EL (cell line): ENCODE results near the gene TAGLN3.
A peak's percentile ranks its signal among the peaks of the same experiment; 100 is the strongest.

Experiments used
- DNase-seq: peaks from one replicate; pipeline ENCODE4 v3.0.0-alpha.2; 2016

TAGLN3 gene

DNA sequence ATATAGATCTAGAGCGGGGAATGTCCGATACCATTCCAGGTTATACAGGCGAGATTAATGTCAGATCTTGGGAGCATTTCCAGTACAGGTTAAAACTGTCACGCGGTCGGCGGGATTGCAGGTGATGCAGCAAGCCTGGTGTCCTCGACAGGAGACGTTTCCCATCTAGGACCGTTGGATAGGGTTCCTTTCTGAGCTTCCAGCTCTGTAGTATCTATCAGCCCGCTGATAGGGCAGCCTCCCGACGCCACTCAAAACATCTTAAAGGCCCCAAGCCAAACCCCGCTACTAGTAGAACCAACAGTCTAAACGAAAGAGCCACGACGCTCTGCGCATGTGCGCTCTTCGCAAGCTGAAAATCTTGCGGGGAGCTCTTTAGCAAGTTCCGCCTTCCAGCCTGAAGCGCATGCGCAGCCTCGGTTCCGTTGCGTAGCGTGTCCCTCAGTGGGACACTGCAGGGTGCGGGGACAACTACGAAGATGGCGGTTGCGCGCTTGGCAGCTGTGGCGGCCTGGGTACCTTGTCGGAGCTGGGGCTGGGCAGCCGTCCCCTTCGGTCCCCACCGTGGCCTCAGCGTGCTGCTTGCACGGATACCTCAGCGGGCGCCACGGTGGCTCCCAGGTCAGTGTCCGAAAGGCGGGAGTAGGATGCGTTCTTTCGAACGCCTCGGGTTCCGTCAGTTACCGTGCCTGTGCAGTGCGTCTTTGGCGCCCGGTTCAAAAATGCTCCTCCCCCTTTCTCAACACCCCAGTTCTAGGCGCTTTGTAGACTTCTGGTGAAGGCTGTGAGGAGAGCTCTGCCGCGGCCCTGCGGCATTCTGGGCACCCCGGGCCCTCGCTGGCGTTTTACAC lies 19.9 kb upstream of the TAGLN3 start, which contains the start of gene ABHD10:
ABHD10 (plus strand) TSS at position 444 of the 851 bp plus-strand sequence; CDS start at position 480, 36 bp downstream.
- peak; percentile 98 for DNase-seq

- no peak for DNase-seq
These were observed 19.2 kb upstream of the TAGLN3 start for GRCh38 chr3:111979434-111980038.

DNA sequence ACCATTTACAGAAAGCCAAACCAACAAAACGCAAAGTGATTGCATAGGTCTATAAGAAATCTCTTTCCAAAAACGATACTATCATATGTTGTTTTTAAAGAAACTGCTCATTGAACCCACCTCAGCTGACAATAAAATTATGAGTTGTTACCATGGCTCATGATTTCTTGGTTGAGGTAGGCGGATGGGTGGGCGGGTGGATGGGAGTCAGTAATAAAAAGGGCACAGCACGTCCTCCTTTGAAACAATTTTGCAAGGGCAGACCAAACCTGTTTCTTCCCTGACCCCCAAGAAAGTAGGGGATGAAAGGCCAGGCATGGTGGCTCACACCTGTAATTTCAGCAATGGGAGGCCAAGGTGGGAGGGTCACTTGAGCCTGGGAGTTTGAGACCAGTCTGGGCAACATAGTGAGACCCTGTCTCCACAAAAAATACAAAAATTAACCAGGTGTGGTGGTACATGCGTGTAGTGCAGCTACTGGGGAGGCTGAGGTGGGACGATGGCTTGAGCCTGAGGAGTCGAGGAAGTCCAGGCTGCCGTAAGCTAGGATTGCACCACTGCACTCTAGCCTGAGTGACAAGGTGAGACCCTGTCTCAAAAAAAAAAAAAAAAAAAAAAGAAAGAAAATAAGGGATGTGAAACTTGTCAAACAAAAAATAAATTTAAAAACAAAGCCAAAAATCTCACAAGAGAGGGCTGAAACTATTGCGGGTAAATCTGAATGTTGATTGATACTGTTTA lies 17.8 kb upstream of the TAGLN3 start:
- no peak for DNase-seq

- DNase-seq = no peak
These were observed 17.3 kb upstream of the TAGLN3 start for GRCh38 chr3:111981457-111981763.

DNA sequence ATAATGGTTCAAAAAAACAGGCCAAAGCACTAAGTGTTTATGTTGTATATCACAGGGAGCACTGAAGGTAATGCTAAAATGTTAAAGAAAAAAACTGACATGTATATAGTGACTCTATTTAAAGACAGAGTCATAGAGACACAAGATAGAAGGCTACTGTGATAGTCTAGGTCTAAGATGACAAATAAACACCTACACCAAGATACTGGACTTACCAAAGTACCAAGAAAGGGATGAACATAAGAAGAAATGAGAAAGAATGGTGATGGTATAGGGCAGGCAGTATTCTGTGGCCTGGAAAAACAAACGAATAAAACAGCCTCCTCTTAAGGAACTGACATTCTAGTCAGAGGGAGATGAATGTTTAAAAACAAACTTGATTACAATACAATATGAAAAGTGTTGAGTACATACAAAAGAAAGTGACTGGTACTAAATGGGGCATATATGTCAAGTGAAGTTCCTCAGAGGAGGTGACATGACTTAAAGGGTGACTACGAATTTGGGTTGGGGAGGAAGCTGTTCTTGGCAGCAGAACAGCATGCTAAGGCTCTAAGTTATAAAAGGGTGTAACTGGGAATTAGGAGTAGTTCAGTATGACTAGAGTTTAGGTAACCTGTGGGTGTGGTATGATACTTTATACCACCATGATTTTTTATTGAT lies 14.0 kb upstream of the TAGLN3 start:
- DNase-seq = no peak

GRCh38 chr3:111986800-111987199 lies 11.9 kb upstream of the TAGLN3 start:
- no peak for DNase-seq

- DNase-seq = peak; percentile 65
These were observed 9.6 kb upstream of the TAGLN3 start for GRCh38 chr3:111989061-111989678.

- DNase-seq = no peak
These were observed 5.7 kb upstream of the TAGLN3 start for GRCh38 chr3:111993038-111993437.

GRCh38 chr3:111999484-112000324 lies 982 bp downstream of the TAGLN3 start:
- DNase-seq = no peak

DNA sequence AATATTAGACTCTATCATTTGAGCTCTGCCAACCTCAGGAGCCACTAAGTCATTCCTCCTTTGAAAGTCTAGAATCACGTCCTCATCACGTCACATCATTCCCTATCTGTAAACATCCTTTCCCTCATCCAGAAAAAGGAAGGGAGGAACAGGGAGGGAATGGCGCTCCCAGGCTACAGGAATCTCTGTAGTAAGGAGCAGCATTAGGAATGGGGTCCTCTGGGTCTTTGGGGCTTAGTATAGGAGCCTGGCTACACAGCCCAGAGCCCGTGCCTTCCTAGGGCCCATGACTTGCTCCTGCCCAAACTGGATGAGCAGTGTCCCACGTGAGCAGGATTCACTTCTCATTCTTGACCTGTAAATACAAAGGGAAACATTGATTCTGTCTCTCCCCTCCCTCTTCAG lies 1.6 kb downstream of the TAGLN3 start:
- DNase-seq = no peak

- no peak for DNase-seq
These were observed 2.2 kb downstream of the TAGLN3 start for GRCh38 chr3:112000966-112001365.

GRCh38 chr3:112001526-112001925 lies 2.8 kb downstream of the TAGLN3 start:
- DNase-seq = no peak

DNA sequence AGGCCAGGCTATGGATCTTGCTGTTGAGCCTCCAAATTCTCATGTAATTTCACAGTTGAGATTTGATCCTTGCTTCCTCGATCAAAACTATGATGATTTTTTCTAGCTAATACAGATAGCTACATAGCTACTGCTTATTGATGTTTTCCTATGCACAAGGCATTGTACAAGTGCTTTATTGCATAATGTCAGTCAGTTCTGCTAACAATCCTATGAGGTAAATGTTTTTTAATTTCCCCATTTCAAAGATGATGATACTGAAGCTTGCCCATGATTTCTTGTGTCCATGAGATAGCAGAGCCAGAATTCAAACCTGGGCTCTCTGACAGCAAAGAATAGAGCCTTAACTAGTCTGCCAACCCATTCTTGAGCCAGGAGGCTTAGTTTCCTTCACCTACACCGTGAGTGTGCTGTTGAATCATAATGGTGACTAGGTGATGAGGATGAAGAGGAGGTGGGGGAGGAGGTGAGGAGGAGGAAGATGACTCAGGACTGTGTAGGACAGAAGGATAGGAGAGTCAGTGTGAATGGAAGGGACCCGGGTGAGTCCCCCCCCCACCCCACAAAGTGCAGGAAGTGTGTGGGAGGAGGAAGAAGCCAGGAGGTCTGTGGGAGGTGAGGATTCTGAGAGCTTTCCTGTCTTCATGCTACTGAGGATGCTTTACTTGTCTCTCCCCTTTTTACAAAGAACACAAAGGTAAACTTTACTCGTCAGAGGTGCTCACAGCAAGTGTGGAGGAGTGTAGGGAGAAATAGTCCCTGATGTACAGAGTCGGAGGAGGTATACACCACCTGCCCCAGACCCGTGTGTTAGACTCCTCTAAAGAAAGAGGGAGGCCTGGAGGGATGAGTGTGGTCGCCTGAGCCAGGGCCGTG lies 3.6 kb downstream of the TAGLN3 start:
- DNase-seq = peak; percentile 52

DNA sequence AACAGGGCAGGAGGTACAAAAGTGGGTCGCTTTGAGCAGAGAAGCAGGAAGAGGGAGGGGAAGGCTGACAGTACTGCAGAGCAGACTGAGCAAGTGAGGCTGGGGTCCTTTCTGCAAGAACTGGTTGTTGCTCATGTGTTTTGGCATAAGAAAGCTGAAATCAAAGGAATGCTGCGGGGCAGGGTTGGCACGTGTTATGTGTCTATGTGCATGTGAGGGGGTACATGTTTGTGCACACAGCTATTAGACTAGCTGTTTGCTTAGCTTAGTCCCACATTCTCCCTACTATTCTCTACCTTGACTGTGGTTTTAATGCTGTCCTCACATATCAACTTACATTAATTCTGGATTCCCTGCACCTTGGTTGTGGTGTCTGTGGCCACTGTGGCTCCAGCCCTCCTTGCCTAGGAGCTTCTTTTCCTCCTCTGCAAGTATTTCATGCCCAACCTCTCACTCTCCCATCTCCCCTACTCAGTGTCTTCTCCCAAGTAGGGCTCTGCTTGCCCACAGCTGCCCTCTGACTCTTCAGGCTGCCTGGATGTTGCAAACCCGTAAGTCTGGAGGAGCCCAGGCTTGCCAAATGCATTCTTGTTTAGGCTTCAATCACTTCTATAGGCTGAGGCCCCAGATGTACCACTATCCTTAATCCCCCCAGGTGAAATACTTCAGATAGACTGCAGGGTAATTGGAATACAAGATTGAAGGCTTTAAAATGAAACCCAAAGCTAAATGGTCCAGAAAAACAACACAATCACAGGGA lies 4.8 kb downstream of the TAGLN3 start:
- no peak for DNase-seq

- DNase-seq = no peak
These were observed 5.5 kb downstream of the TAGLN3 start for GRCh38 chr3:112004187-112004586.

DNA sequence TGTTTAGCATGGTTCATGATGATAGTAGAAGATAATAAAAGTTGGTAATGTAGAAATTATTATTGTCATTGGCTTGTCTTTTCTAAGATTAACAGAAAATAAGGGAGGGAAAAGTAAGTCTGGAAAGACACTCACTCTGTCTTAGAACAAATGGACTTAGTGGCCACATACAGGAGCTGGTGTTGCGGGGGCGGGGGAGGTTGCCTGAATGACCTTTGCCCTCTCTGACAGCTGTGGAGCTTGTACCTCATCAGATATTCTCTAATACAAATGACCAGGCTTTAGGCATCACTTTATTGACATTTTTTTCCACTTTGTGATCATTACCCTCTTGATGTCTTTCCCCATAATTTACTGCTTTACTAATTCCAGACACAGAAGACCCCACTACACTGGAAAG lies 5.9 kb downstream of the TAGLN3 start:
- DNase-seq = no peak

GRCh38 chr3:112005091-112005672 lies 6.5 kb downstream of the TAGLN3 start:
- DNase-seq = peak; percentile 60

- DNase-seq = peak; percentile 53
These were observed 8.9 kb downstream of the TAGLN3 start for GRCh38 chr3:112007633-112008032.

DNA sequence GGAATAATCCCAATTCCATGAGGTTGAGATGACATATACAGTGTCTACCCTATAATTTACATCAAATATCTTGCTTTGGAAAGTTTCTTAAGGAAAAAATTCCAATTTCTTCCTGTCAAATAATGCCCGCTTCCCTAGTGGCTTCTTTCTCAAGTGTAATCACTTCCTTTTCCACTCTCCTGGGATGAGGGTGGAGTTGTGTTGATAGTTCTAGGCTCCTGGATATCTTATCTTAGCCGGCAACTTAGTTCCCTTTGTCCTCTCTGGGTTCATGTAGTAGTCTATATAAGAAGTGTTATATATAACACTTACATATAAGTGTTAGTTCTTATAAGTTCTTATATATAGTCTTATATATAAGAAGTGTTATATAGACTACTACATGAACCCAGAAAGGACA lies 10.9 kb downstream of the TAGLN3 start:
- no peak for DNase-seq

- DNase-seq = no peak
These were observed 11.9 kb downstream of the TAGLN3 start for GRCh38 chr3:112010636-112011035.
